ENCODE measurements around the gene MDFIC2.

DNA sequence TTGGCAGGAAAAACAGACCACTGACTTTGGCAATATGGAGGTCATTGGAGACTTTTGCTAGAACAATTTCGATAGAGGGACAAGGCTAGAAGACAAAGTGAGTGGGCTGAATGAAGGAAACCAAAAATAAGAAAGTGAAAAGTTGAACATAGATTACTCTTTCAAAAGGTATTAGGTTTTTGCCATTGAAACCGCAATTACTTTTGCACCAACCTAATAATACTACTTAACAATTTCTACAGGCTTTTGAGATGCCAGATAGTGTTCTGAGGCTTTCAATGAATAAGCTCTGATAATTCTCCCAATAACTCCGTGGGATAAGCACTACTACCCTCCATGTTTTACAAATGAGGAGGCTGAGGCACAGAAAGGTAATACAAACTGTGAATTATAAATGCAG lies 85.0 kb downstream of the MDFIC2 start:
- no peak for TF ChIP-seq NPAS2 (CRISPR knock-in tag; IDR thresholded peaks at IDR 0.05; ENCODE audit: borderline replicate concordance)
- TF ChIP-seq, protein P1, sequence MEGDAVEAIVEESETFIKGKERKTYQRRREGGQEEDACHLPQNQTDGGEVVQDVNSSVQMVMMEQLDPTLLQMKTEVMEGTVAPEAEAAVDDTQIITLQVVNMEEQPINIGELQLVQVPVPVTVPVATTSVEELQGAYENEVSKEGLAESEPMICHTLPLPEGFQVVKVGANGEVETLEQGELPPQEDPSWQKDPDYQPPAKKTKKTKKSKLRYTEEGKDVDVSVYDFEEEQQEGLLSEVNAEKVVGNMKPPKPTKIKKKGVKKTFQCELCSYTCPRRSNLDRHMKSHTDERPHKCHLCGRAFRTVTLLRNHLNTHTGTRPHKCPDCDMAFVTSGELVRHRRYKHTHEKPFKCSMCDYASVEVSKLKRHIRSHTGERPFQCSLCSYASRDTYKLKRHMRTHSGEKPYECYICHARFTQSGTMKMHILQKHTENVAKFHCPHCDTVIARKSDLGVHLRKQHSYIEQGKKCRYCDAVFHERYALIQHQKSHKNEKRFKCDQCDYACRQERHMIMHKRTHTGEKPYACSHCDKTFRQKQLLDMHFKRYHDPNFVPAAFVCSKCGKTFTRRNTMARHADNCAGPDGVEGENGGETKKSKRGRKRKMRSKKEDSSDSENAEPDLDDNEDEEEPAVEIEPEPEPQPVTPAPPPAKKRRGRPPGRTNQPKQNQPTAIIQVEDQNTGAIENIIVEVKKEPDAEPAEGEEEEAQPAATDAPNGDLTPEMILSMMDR (IDR thresholded peaks at IDR 0.05) = no peak
- no peak for TF ChIP-seq JUNB (IDR thresholded peaks at IDR 0.05)
- TF ChIP-seq, protein P2, sequence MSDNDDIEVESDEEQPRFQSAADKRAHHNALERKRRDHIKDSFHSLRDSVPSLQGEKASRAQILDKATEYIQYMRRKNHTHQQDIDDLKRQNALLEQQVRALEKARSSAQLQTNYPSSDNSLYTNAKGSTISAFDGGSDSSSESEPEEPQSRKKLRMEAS (IDR thresholded peaks at IDR 0.05) = no peak
- TF ChIP-seq POLR2A (IDR thresholded peaks at IDR 0.05; ENCODE audit: low read length) = no peak
